Natural killer cell (primary cell): ENCODE results near the gene ABCC1. TPM values are rescaled to one million over a fixed set of nuclear protein-coding genes. Genes with fewer than 3 reads are reported as not detected.

Experiments used
- ATAC-seq, 3 donors: fragments of 150-1000 bp in 2 of 3; fragments of 200-7000 bp in 1 of 3; cut with Tn5 transposase; 1 replicate in 1 of 3; 2 replicates in 2 of 3; pipeline ENCODE4 v1.10.0; 2021; ENCODE audit warnings: mild to moderate bottlenecking in 2 of 3, moderate library complexity in 2 of 3
- DNase-seq, 2 donors: peaks; one replicate each; pipeline versions ENCODE4 v3.0.0 to v3.0.0-alpha.2; 2013 to 2021; ENCODE audit warnings: mixed read lengths in 1 of 2
- H3K27ac ChIP-seq: one replicate; pipeline ENCODE4 v1.5.1; 2013; ENCODE audit warnings: mild to moderate bottlenecking, low read length
- H3K27me3 ChIP-seq: one replicate; pipeline ENCODE4 v1.6.1; 2013; ENCODE audit warnings: low read length; ENCODE audit not compliant: control insufficient read depth, insufficient read depth
- H3K36me3 ChIP-seq: one replicate; pipeline ENCODE4 v1.6.1; 2013; ENCODE audit warnings: low read length; ENCODE audit not compliant: control insufficient read depth, insufficient read depth
- H3K4me1 ChIP-seq: one replicate; pipeline ENCODE4 v1.6.1; 2013; ENCODE audit warnings: low read length; ENCODE audit not compliant: control insufficient read depth, insufficient read depth
- H3K4me3 ChIP-seq: one replicate; pipeline ENCODE4 v1.5.1; 2013; ENCODE audit warnings: low read length
- H3K9me3 ChIP-seq: one replicate; pipeline ENCODE4 v1.6.1; 2013; ENCODE audit warnings: low read length; ENCODE audit not compliant: control insufficient read depth, insufficient read depth
- H3K27ac Mint-ChIP-seq, 2 donors: one replicate each; pipeline ENCODE4 v1.8.0; 2022; ENCODE audit warnings: mild to moderate bottlenecking in 2 of 2, mixed read lengths in 2 of 2, moderate library complexity in 1 of 2
- H3K27me3 Mint-ChIP-seq, 2 donors: one replicate each; pipeline ENCODE4 v1.8.0; 2022; ENCODE audit warnings: low read depth in 2 of 2, mixed read lengths in 2 of 2
- H3K36me3 Mint-ChIP-seq: one replicate; pipeline ENCODE4 v1.8.0; 2022; ENCODE audit warnings: mixed read lengths
- H3K4me1 Mint-ChIP-seq, 2 donors: one replicate each; pipeline ENCODE4 v1.8.0; 2022; ENCODE audit warnings: mixed read lengths in 2 of 2
- H3K4me3 Mint-ChIP-seq: one replicate; pipeline ENCODE4 v1.8.0; 2022; ENCODE audit warnings: mild to moderate bottlenecking, moderate library complexity, mixed read lengths
- H3K9me3 Mint-ChIP-seq, 2 donors: one replicate each; pipeline ENCODE4 v1.8.0; 2022; ENCODE audit warnings: mixed read lengths in 2 of 2
- WGBS: methylation state at CpG from one replicate; pipeline ENCODE4 v1.1.7; 2013; ENCODE audit warnings: missing lambda C conversion rate; ENCODE audit not compliant: insufficient coverage; 5-methylcytosine and 5-hydroxymethylcytosine counted together
- intact Hi-C: fragments of 100-400 bp; cut with micrococcal nuclease; formaldehyde crosslinking; loops from one replicate; pipeline ENCODE4 v1.14.2; 2022
- total RNA-seq, 4 donors: library from RNA; stranded (reverse); fragments of 120-200 nt in 1 of 4; gene quantifications; one replicate each; pipeline versions ENCODE4 v1.2.3 to v1.2.4, GENCODE V29; 2013 to 2022
- TF ChIP-seq, protein P1 (sequence below): fragments of 200-600 bp; IDR thresholded peaks from one replicate; pipeline ENCODE4 v1.8.0; 2022; ENCODE audit warnings: antibody characterized with exemption

ABCC1 gene
- total RNA-seq, 3 donors from 2014 or later (not counting 1 experiment from before 2014, with no cell fraction given) = 24.5 to 53.9 (median 27.9) TPM

DNA sequence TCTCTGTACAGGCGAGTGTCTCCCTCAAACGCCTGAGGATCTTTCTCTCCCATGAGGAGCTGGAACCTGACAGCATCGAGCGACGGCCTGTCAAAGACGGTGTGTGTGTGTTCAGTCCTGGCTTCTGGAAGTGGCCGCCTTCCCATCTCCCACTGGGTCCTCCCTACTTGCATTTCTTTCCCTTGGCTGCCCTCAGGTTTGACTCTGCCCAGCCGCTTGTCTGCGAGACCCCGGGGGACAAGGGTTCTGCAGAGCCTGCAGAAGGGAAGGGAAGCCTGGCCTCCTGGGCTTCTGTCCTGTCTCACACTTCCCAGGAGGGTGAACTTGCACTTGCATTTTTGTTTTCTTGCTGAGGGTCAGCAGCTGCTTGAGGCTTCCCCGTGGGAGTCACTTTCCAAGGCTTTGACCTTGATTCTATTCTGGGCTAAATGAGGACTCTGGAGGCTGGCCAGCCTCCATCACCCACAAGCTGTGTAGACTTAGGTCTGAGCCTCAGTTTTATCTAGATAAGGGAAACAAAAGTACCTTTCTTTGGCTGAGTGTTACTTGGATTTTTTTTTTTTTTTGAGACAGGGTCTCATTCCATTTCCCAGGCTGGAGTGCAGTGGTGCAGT, 122.3 kb downstream of the ABCC1 start:
- TF ChIP-seq, protein P1, sequence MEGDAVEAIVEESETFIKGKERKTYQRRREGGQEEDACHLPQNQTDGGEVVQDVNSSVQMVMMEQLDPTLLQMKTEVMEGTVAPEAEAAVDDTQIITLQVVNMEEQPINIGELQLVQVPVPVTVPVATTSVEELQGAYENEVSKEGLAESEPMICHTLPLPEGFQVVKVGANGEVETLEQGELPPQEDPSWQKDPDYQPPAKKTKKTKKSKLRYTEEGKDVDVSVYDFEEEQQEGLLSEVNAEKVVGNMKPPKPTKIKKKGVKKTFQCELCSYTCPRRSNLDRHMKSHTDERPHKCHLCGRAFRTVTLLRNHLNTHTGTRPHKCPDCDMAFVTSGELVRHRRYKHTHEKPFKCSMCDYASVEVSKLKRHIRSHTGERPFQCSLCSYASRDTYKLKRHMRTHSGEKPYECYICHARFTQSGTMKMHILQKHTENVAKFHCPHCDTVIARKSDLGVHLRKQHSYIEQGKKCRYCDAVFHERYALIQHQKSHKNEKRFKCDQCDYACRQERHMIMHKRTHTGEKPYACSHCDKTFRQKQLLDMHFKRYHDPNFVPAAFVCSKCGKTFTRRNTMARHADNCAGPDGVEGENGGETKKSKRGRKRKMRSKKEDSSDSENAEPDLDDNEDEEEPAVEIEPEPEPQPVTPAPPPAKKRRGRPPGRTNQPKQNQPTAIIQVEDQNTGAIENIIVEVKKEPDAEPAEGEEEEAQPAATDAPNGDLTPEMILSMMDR = no peak
- DNase-seq = no peak
- 83% methylated on average over 11 of the region's 11 CpGs for WGBS
- Histone ChIP-seq H3K27ac (no peak overlapping the region), H3K4me1 (peaks cover 38% of the 10 kb centered on the region), H3K27me3 (no peaks in the 10 kb centered on the region), H3K36me3 (peaks cover 11% of the 10 kb centered on the region), H3K4me3 (no peak overlapping the region), H3K9me3 (no peaks in the 10 kb centered on the region)
- H3K4me3 Mint-ChIP-seq = no peak overlapping the region
- peaks cover 20 to 28% of the 10 kb centered on the region in 2 donors for H3K4me1 Mint-ChIP-seq
- intact Hi-C loops = no loop called here
- H3K27me3 Mint-ChIP-seq = no peaks in the 10 kb centered on the region
- no peaks in the 10 kb centered on the region for H3K9me3 Mint-ChIP-seq
- H3K36me3 Mint-ChIP-seq = no peaks in the 10 kb centered on the region
- ATAC-seq = no peak
- H3K27ac Mint-ChIP-seq = no peak overlapping the region

DNA sequence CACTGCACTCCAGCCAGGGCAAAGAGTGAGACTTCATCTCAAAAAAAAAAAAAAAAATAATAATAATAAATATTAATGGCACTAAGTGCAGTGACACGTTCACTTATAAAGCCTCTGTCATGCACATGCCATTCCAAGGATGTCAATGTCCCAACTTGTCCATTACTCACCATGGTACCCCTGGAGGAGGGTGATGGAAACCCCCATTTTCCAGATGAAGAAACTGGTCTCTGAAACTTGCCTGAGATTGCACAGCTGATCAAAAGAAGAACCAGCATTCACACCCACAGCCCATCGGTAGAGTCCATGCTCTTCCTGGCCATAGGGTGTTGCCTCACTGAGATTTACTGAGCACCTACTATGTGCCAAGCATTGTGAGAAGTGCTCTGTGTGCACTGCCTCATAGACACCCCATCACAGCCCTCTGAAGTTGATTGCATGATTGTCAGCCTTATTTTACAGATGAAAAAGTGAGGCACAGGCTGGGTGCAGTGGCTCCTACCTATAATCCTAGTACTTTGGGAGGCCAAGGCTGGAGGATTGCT, 123.7 kb downstream of the ABCC1 start:
- no peak for ATAC-seq

DNA sequence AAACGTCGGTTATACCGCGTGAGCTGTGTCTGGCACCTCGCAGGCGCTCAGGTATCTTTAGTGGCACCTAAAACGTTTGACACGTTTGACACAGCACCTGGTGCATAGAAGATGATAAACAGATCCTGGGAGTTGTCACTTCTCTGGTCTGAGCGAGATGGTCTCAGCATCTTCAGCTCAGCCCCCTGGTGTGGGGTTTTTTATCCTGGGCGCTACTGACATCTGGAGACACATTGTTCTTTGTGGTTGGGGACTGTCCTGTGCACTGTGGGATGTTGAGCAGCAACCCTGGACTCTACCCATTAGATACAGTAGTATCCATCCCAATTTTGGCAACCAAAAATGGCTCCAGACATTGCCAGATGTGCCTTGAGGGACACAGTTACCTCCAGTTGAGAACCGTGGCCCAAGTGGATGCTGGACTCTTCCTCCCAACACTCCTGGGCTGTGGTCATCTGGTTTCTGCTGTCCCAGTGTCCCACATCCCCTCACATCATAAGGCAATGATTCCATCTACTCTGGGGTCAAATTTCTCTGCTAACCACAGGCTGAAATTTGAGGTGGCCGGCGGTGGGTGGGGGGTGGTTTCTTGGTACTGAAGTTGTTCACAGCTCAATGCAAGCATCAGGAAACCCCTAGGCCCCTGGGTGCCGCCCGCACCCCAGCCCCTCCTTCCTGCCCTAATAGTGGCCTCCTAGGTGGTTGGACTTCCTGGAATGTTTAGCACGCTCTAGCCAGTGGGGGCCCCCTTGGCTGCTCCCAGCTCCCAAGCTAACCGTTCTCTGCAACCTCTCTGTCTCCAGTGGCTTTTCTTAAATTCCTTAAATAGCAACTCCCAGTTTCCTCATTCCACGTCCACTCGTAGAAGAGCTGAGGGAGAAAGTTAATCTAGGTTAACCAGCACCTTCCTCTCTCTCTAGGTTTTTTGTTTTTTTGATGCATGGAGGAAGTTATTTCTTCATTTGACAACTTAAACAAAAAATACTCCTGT, 124.8 kb downstream of the ABCC1 start:
- H3K27me3 ChIP-seq = no peaks in the 10 kb centered on the region
- Mint-ChIP-seq H3K4me3 (peak overlapping the region; percentile 79), H3K27ac (peak overlapping the region; percentile 80 to 85), H3K4me1 (peaks cover 20 to 34% of the 10 kb centered on the region in 2 donors), H3K36me3 (no peaks in the 10 kb centered on the region), H3K9me3 (no peaks in the 10 kb centered on the region), H3K27me3 (no peaks in the 10 kb centered on the region)
- H3K4me3 ChIP-seq = no peak overlapping the region
- H3K36me3 ChIP-seq = peaks cover 14% of the 10 kb centered on the region
- H3K4me1 ChIP-seq = peaks cover 45% of the 10 kb centered on the region
- no peaks in the 10 kb centered on the region for H3K9me3 ChIP-seq
- intact Hi-C loops = no loop called here
- ATAC-seq (peak; percentile 52 to 63 (median 53)), DNase-seq (no peak)
- peak overlapping the region; percentile 28 for H3K27ac ChIP-seq
- TF ChIP-seq, protein P1 = no peak
- 45% methylated on average over 17 of the region's 19 CpGs for WGBS

More for the DNA sequence above, 123.7 kb downstream of the ABCC1 start:
- H3K4me1 Mint-ChIP-seq = peaks cover 20 to 34% of the 10 kb centered on the region in 2 donors
- no peaks in the 10 kb centered on the region for H3K36me3 Mint-ChIP-seq
- intact Hi-C loops = no loop called here
- Histone ChIP-seq H3K27ac (no peak overlapping the region), H3K4me3 (no peak overlapping the region), H3K27me3 (no peaks in the 10 kb centered on the region), H3K4me1 (peaks cover 45% of the 10 kb centered on the region), H3K36me3 (peaks cover 14% of the 10 kb centered on the region), H3K9me3 (no peaks in the 10 kb centered on the region)
- no peak overlapping the region for H3K4me3 Mint-ChIP-seq
- peak overlapping the region; percentile 80 to 85 for H3K27ac Mint-ChIP-seq
- H3K9me3 Mint-ChIP-seq = no peaks in the 10 kb centered on the region
- no peak for DNase-seq
- H3K27me3 Mint-ChIP-seq = no peaks in the 10 kb centered on the region
- WGBS = 74% methylated on average over 2 of the region's 2 CpGs
- TF ChIP-seq, protein P1 = no peak
